ENCODE results near the gene RHCE. TPM values are rescaled to one million over a fixed set of nuclear protein-coding genes. Genes with fewer than 3 reads are reported as not detected.
"Not testable (repeated sequence)": the region's sequence is repeated elsewhere in the genome, so short reads cannot be mapped to it uniquely, and the experiment has no call there.

The RHCE gene
- total RNA-seq, 2 experiments from 2014 or later = 0.91 to 1.0 TPM

GRCh38 chr1:25337483-25338187 is 83.0 kb downstream of the RHCE start:
- H3K9me3 Mint-ChIP-seq (ENCODE audit: low read depth); H3K36me3 Mint-ChIP-seq (ENCODE audit: low read depth); CTCF ChIA-PET; POLR2A ChIA-PET; H3K27me3 Mint-ChIP-seq: not testable (repeated sequence)
- DNase-seq (peak; percentile 39), ATAC-seq (peak; percentile 65)
- H3K4me1 Mint-ChIP-seq = peaks cover 29% of the 10 kb centered on the region
- intact Hi-C loops (cut with DNase I, micrococcal nuclease) = loop anchor here (2.0 to 10.0 kb wide), 7 partner anchors 91 to 693 kb away; partner anchors contain the start of genes CLIC4 (in 1 of the 2), MACO1 (in 1 of the 2), MTFR1L (in 1 of the 2) and RSRP1 (in 1 of the 2)
- peak overlapping the region; percentile 74 for H3K27ac Mint-ChIP-seq
- peak overlapping the region; percentile 93 for H3K4me3 Mint-ChIP-seq

- not testable (repeated sequence) for H3K27me3 Mint-ChIP-seq; H3K36me3 Mint-ChIP-seq (ENCODE audit: low read depth)
- peak overlapping the region; percentile 87 for H3K27ac Mint-ChIP-seq
These were observed 83.7 kb downstream of the RHCE start for GRCh38 chr1:25336922-25337354.

DNA sequence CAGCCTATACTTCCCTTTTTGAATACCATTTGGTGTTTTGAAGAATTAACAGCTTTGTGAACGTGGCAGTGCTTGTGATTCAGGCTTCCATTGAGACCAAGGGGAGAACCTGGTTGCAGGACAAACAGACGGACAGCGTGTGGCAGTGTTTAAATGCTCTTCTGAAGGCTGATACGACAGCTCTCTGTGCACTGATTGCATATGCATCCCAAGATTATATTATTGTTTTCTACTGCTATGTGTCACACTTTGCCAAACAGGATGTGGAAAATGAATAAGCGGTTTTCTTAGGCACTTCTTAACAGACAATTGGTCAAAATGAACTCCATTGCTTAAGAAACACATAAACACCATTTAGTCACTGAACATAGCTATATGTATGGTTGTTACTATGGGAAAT is 90.7 kb downstream of the RHCE start:
- Mint-ChIP-seq H3K27ac (peak overlapping the region; percentile 76), H3K4me1 (peaks cover 35% of the 10 kb centered on the region)
- H3K27me3 Mint-ChIP-seq; H3K9me3 Mint-ChIP-seq (ENCODE audit: low read depth); H3K4me3 Mint-ChIP-seq; H3K36me3 Mint-ChIP-seq (ENCODE audit: low read depth); CTCF ChIA-PET: not testable (repeated sequence)
- DNase-seq (peak; percentile 27), ATAC-seq (peak; percentile 86)
- intact Hi-C loops (cut with DNase I, micrococcal nuclease) = loop anchor here in 1 of 2 experiments (10.0 kb wide), 2 partner anchors 585 to 685 kb away; partner anchors contain the start of genes CLIC4 and SRRM1
- POLR2A ChIA-PET = interaction anchor here (0.6 to 0.9 kb wide), 2 partner anchors 47 to 82 kb away, joined by 3 to 4 read pairs; no protein-coding TSS in a partner anchor

More at GRCh38 chr1:25336922-25337354, 83.7 kb downstream of the RHCE start:
- DNase-seq = peak; percentile 56
- CTCF ChIA-PET; POLR2A ChIA-PET; H3K9me3 Mint-ChIP-seq (ENCODE audit: low read depth): not testable (repeated sequence)
- H3K4me1 Mint-ChIP-seq = peaks cover 32% of the 10 kb centered on the region
- H3K4me3 Mint-ChIP-seq = peak overlapping the region; percentile 94
- ATAC-seq = peak; percentile 12
- intact Hi-C loops (cut with DNase I, micrococcal nuclease) = loop anchor here (5.0 to 10.0 kb wide), 3 partner anchors 95 to 692 kb away; partner anchors contain the start of genes CLIC4 (in 1 of the 2) and SRRM1 (in 1 of the 2)

DNA sequence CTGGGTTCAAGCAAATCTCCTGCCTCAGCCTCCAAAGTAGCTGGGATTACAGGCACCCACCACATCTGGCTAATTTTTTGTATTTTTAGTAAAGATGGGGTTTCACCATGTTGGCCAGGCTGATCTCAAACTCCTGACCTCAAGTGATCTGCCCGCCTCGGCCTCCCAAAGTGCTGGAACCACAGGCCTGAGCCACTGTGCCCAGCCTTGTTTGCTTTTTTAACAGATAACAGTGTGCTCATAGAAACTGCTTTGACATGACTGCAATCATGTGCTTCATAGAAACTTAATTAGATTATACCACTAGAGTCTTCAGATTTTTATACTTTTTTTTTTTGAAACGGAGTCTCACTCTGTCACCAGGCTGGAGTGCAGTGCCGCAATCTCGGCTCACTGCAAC is 91.3 kb downstream of the RHCE start:
- Mint-ChIP-seq H3K4me1 (peaks cover 32% of the 10 kb centered on the region), H3K27ac (peak overlapping the region; percentile 76)
- H3K9me3 Mint-ChIP-seq (ENCODE audit: low read depth); H3K4me3 Mint-ChIP-seq; ATAC-seq; H3K36me3 Mint-ChIP-seq (ENCODE audit: low read depth); intact Hi-C loops (cut with DNase I, micrococcal nuclease); H3K27me3 Mint-ChIP-seq; DNase-seq: not testable (repeated sequence)
- ChIA-PET POLR2A (interaction anchor here (0.9 kb wide), 1 partner anchor 81 kb away, joined by 3 read pairs; no protein-coding TSS in a partner anchor), CTCF (interaction anchor here (0.6 kb wide), 1 partner anchor 80 kb away, joined by 4 read pairs; no protein-coding TSS in a partner anchor)

DNA sequence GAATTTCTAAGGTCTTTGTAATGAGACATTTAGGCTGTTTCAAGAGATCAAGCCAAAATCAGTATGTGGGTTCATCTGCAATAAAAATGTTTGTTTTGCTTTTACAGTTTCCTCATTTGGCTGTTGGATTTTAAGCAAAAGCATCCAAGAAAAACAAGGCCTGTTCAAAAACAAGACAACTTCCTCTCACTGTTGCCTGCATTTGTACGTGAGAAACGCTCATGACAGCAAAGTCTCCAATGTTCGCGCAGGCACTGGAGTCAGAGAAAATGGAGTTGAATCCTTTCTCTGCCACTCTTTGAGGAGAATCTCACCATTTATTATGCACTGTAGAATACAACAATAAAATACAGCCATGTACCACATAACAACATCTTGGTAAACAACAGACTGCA is 91.8 kb downstream of the RHCE start:
- H3K9me3 Mint-ChIP-seq (ENCODE audit: low read depth); ATAC-seq; H3K36me3 Mint-ChIP-seq (ENCODE audit: low read depth); H3K27ac Mint-ChIP-seq; POLR2A ChIA-PET; CTCF ChIA-PET; intact Hi-C loops (cut with DNase I, micrococcal nuclease); H3K27me3 Mint-ChIP-seq; DNase-seq; H3K4me3 Mint-ChIP-seq: not testable (repeated sequence)
- peaks cover 32% of the 10 kb centered on the region for H3K4me1 Mint-ChIP-seq

- intact Hi-C loops (cut with DNase I, micrococcal nuclease); DNase-seq; H3K36me3 Mint-ChIP-seq (ENCODE audit: low read depth); CTCF ChIA-PET; POLR2A ChIA-PET; H3K9me3 Mint-ChIP-seq (ENCODE audit: low read depth); H3K4me3 Mint-ChIP-seq; H3K27me3 Mint-ChIP-seq; H3K27ac Mint-ChIP-seq: not testable (repeated sequence)
- H3K4me1 Mint-ChIP-seq = peaks cover 28% of the 10 kb centered on the region
- peak; percentile 69 for ATAC-seq
These were observed 92.5 kb downstream of the RHCE start for GRCh38 chr1:25327864-25328790.

GRCh38 chr1:25324407-25324806 is 96.2 kb downstream of the RHCE start:
- intact Hi-C loops (cut with DNase I, micrococcal nuclease); H3K36me3 Mint-ChIP-seq (ENCODE audit: low read depth); DNase-seq; H3K4me3 Mint-ChIP-seq; CTCF ChIA-PET; H3K9me3 Mint-ChIP-seq (ENCODE audit: low read depth); POLR2A ChIA-PET; H3K4me1 Mint-ChIP-seq; H3K27me3 Mint-ChIP-seq; ATAC-seq; H3K27ac Mint-ChIP-seq: not testable (repeated sequence)

DNA sequence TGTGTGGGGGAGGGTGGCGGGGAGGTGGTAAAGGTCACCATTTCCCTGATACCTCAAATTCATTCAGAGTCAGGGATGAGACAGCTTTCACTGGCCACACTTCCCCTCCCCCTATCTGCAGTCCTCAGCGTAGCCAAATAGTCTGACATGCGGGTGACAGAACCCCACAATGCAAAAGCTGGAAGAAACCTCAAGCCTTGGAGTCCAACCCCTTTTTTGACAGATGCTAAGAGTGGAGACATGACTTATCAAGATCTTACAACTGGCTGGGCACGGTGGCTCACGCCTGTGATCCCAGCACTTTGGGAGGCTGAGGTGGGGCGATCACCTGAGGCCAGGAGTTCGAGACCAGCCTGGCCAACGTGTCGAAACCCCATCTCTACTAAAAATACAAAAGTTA is 98.5 kb downstream of the RHCE start:
- not testable (repeated sequence) for H3K9me3 Mint-ChIP-seq (ENCODE audit: low read depth)

DNA sequence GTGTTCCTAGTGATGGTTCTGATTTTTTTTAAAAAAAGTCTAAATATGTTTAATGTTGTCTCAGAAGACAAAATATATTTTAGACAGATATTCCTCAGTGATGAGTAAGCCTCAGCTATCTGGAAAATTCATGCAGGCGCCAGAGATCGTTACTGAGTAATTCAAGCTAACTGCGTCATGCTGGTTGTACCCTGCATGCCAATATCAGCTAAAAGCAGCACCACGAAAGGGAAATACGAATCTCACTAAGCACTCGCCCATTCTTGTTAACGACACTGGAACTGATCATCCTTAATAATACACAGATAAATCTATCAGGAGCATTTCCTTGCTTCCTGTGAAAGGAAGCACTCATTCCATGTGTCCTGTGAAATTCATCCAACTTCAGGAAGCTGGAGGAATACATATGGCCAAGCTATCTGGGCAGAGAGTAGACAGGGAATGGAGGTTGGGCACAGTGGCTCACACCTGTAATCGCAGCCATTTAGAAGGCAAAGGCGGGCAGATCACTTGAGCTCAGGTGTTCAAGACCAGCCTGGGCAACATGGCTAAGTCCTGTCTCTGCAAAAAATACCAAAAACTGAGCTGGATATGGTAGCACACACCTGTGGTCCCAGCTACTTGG is 100.2 kb downstream of the RHCE start:
- ATAC-seq; intact Hi-C loops (cut with DNase I, micrococcal nuclease); H3K9me3 Mint-ChIP-seq (ENCODE audit: low read depth); H3K4me1 Mint-ChIP-seq; H3K4me3 Mint-ChIP-seq; DNase-seq; H3K27me3 Mint-ChIP-seq; H3K27ac Mint-ChIP-seq; POLR2A ChIA-PET; H3K36me3 Mint-ChIP-seq (ENCODE audit: low read depth): not testable (repeated sequence)
- CTCF ChIA-PET = interaction anchor here (0.5 to 0.7 kb wide), 2 partner anchors 81 to 122 kb away, joined by 3 to 4 read pairs; no protein-coding TSS in a partner anchor

More for the DNA sequence above, 98.5 kb downstream of the RHCE start:
- CTCF ChIA-PET; H3K4me1 Mint-ChIP-seq; H3K27me3 Mint-ChIP-seq; H3K4me3 Mint-ChIP-seq; H3K27ac Mint-ChIP-seq; intact Hi-C loops (cut with DNase I, micrococcal nuclease); H3K36me3 Mint-ChIP-seq (ENCODE audit: low read depth); DNase-seq; ATAC-seq; POLR2A ChIA-PET: not testable (repeated sequence)

DNA sequence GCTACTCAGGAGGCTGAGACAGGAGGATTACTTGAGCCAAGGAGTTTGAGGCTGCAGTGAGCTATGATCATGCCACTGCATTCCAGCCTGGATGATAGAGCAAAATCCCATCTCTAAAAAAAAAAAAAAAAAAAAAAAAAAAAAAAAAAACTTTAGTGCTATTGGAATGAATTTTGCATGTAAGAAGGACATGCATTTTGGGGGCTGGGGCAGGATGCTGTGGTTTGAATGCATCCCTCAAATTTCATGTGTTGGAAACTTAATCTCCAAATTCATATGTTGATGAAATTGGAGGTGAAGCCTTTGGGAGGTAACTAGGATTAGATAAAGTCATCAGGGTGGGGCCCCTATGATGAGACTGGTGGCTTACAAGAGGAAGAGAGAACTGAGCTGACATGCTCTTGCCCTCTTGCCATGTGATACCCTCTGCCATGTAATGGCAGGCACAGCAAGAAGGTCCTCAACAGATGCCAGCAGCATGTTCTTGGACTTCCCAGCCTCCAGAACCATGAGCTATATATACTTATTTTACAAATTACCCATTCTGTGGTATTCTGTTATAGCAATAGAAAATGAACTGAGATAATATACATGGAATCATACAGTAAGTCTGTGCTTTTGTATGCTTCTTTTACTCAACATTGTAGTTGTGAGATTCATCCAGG is 107.7 kb downstream of the RHCE start:
- ATAC-seq; H3K4me3 Mint-ChIP-seq; POLR2A ChIA-PET; H3K9me3 Mint-ChIP-seq (ENCODE audit: low read depth); DNase-seq; H3K27me3 Mint-ChIP-seq; CTCF ChIA-PET; intact Hi-C loops (cut with DNase I, micrococcal nuclease); H3K4me1 Mint-ChIP-seq; H3K27ac Mint-ChIP-seq: not testable (repeated sequence)
- H3K36me3 Mint-ChIP-seq (ENCODE audit: low read depth) = peaks cover 26% of the 10 kb centered on the region
